DMS53 treated with DMSO at 0.1 percent for 48 hours (cell line): Measurements from ENCODE around the gene USP20.
"Not testable (repeated sequence)": the region's sequence is repeated elsewhere in the genome, so short reads cannot be mapped to it uniquely, and the experiment has no call there.

Experiments
- DNase-seq: peaks from one replicate; lab custom pipeline; 2025; ENCODE audit not compliant: unreplicated experiment; lab: John Stamatoyannopoulos, UW

The USP20 gene

DNA sequence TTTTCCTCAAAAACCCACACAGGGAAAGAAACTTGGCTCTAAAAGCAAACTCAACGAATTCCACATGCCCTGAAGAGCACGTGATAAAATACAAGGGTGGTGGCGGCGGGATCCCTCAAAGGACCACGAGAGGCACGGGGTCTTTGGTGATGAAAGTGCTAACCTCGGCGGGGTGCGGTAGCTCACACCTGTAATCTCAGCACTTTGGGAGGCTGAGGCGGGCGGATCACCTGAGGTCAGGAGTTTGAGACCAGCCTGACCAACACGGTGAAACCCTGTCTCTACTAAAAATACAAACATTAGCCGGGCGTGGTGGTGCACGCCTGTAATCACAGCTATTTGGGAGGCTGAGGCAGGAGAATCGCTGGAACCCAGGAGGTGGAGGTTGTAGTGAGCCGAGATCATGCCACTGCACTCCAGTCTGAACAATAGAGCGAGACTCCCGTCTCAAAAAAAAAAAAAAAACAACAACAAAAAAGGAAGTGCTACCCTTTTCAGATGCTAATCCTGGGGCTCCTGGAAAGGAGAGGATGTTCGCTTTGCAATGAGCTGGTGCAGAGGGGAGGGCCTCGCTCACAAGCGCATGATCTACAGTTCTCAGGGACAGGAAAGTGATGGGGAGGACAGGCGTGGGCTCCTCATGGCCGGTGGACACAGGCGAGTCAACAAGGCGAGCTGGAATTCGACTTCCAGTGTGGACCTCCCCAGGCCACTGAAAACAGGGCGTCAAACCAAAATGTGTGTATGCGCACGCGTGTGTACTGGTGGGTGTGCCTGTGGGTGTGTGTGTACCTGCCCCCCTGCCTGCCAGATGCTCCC, 54.1 kb downstream of the USP20 start:
- DNase-seq = no peak

- DNase-seq = no peak
Observed at GRCh38 chr9:129889941-129890717, 54.9 kb downstream of the USP20 start.

GRCh38 chr9:129890718-129891299, 55.6 kb downstream of the USP20 start:
- not testable (repeated sequence) for DNase-seq

GRCh38 chr9:129891569-129891968, 56.3 kb downstream of the USP20 start:
- DNase-seq = no peak

DNA sequence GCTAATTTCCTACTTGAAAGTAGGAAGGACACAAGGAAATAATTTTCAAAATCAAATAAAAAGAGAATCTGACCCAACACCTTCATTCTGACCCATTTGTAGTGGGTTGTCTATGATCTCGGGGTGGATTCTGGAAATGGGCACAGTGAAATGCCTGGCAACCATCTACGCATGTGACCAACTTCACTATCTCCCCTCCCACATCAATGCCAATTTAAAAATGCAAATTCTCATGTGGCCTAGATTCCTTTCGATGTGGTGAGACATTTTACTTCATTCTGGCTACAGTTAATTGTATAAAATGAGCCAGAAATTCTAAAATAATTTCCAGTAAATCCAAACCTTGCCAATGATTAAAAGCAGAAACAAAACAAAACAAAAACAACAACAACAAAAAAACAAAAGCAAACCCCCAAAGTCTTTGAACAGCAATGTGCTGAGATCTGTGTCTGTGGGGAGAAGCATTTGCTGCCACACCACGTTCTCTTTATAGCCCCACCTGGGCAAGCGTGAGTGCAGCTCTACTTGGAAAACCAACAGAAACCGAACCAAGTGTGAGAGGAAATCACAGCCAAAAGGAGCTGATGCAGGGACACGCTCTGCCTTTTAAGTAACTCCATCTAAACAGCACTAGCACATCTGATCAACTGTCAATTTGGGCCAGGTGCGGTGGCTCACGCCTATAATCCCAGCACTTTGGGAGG, 59.0 kb downstream of the USP20 start:
- DNase-seq = no peak

DNA sequence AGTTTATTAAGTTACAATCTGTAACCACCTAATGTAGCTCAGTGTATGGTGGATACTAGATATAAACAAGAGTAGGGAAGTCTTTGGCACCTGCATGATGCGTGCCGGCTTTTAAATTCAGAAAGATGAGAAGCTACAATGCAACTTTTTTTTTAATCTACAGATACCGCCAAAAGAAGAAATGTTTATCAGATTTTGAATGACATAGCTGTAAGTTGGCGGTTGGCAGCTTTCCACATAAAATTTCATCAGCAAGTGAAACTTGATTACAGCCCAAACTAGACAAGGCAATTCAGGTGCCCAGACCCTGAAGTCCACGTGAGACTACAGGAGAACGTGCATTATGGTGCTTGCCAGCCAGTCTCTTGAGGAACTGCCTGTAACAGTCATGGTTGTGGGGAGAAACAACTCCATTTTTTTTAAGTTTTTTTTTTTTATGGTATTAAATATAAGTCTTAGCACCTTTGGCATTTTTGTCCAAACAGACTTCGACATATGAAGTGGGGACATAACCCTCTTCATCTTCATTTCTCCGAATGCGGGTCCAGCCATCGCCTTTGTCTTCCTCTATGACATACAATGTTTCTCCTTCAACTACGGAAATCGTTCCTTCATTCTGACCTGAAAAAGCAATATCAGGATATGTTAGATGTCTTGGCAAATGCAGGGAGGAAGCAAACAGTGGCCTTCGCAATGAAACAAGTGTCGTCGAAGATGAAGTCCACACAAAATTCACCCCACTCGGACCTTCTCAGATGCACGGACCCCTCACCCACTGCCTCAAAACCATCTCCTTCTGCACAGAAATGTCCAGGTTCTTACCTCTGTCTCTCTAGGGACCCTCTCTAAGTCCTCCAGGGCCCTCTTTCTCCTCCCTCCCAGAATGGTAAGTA, 60.4 kb downstream of the USP20 start:
- DNase-seq = no peak

- no peak for DNase-seq
Observed at GRCh38 chr9:129897263-129897662, 62.0 kb downstream of the USP20 start.

GRCh38 chr9:129898185-129898584, 62.9 kb downstream of the USP20 start:
- DNase-seq = no peak

DNA sequence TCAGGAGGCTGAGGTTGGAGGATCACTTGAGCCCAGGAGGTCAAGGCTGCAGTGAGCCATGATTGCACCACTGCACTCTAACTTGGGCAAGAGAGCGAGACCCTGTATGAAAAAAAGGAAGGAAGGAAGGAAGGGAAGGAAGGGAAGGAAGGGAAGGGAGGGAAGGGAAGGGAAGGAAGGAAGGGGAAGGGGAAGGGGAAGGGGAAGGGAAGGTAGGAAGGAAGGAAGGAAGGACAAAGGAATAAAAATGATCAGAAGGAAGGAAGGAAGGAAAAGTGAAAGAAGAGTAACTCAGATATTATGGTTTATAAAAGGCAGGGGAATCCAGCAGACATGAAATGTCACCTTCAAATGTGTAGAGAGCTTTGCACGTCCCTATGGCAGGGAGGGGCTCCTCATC, 64.4 kb downstream of the USP20 start:
- DNase-seq = no peak

DNA sequence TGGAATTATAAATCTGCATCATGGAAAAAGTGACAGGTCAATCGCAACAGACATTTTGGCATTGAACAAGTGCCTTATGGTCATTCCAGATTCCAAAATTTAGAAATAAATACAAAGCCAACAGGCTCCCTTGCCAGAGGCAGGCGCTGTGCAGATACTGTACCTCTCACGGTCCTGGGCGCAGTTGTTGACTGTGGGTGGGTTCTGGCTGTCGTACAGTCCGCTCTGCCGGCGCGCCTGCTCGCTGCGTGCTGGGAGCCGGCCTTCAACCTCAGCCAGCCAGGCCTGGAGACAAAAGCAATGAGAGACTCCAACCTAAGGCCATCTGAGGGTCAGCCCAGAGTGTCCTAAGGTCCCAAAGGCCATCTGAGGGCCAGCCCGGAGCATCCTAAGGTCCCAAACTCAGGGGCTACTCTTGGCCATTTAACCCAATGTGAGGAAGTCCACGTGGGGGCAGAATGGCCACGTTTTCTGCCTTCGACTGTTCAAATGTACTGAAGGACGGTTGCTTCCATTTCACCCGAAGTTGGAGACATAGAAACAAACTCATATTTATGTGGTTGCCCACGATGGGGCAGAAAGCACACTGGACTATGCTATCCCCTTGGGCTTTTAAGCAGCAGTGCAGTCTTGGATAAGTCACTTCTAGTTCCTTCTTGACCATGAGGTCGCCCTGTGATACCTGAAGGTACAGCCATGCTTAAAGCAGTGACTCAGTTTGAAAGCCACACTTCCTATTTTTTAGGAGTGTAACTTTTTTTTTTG, 65.2 kb downstream of the USP20 start:
- DNase-seq = no peak

GRCh38 chr9:129901993-129902739, 66.9 kb downstream of the USP20 start:
- no peak for DNase-seq

DNA sequence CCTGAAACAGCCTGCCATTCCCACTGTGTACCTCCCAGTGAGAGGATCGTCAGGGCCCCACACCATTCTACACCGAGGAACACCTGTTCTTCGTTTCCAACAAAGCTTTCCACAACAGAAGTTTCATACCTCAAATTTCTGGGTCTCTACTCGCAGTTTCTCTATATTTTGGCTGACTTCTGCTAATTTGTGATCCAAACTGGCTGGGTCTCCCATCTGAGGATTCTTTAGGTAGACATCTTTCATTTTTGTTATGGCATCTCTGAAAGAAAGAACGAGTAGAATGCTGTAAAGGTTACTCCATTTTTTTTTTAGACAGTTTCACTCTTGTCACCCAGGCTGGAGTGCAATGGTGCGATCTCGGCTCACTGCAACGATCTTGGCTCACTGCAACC, 67.5 kb downstream of the USP20 start:
- DNase-seq = no peak

DNA sequence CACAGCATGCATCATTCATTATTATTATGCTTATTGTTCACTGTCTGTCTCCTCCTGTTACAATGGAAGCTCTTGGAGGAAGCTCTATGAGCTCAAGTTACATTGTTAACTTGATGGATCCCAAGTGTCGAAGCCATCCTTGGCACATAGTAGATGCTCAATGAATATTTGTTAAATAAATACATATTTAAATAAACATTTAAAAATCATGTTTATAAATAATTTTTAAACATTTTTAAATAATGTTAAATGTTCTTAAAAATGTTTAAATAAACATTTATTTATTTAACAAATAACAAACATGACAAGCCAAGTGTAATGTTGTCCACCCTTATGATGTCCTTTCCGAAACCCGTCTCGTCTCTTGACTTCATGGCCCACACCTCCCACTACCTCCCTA, 69.5 kb downstream of the USP20 start:
- no peak for DNase-seq

- no peak for DNase-seq
Observed at GRCh38 chr9:129906298-129906697, 71.0 kb downstream of the USP20 start.

- DNase-seq = no peak
Observed at GRCh38 chr9:129907201-129907600, 71.9 kb downstream of the USP20 start.

- no peak for DNase-seq
Observed at GRCh38 chr9:129908906-129909305, 73.6 kb downstream of the USP20 start.

DNA sequence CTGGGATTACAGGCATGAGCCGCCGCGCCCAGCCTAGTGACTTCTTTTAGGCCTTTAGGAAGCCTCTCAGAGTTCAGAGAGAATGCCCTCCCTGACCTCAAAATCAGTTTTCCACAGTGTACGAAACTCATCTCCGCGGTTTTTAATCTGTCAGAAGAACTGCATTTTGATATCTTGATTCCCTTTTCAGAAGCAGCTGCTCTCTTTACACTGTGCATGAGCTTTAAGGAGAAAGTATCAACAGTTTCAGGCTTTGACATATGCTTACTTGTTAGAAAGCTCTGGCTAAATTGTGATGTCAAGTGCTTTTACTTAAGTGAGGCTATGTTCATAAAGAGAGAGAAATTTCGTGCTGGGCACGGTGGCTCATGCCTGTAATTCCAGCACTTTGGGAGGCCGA, 74.6 kb downstream of the USP20 start:
- DNase-seq = no peak

DNA sequence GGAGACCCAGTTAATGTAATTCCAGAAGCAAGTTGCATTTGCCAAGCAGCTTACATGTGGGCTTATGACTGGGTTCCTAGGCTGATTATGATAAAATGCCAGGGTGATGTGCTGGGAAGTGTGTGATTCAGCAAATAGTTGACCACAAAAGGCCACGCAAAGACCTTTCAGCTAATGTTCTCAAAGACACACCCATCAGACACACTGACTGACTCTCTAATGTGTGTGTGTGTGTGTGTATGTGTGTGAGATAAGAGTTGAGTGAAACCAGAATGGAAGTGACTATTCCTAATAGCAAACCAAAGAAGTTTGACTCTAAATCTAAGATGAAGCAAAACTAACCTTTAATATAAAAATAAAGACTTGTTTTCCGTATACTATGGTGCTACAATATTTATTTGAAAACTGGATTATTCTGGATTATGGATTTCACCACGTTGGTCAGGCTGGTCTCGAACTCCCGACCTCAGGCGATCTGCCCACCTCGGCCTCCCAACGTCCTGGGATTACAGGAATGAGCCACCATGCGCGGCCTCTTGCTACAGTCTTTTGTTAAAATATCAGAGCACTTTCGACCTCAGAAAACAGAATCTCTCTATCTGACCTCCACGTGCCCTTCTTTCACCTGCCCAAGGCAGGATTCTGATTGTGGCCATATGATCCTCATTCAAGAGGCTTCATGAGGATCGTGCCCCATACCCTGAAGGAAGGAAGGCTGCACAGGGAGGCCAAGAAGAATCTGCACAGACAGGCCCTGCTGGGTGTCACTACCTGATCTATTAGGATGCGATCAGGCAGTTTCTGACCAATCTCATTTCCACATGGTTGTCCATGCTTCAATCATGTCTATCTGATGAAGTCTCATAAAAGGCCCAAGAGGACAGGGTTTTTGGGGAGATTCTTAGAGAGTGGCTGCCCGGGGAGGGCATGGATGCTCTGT, 75.6 kb downstream of the USP20 start:
- no peak for DNase-seq
